NCI-H69 (cell line): ENCODE results near the gene NMBR.
A peak's percentile ranks its signal among the peaks of the same experiment; 100 is the strongest.
"Not testable (repeated sequence)": the region's sequence is repeated elsewhere in the genome, so short reads cannot be mapped to it uniquely, and the experiment has no call there.

Source experiments
- DNase-seq: peaks from one replicate; lab custom pipeline; 2025; lab: John Stamatoyannopoulos, UW

NMBR gene

DNA sequence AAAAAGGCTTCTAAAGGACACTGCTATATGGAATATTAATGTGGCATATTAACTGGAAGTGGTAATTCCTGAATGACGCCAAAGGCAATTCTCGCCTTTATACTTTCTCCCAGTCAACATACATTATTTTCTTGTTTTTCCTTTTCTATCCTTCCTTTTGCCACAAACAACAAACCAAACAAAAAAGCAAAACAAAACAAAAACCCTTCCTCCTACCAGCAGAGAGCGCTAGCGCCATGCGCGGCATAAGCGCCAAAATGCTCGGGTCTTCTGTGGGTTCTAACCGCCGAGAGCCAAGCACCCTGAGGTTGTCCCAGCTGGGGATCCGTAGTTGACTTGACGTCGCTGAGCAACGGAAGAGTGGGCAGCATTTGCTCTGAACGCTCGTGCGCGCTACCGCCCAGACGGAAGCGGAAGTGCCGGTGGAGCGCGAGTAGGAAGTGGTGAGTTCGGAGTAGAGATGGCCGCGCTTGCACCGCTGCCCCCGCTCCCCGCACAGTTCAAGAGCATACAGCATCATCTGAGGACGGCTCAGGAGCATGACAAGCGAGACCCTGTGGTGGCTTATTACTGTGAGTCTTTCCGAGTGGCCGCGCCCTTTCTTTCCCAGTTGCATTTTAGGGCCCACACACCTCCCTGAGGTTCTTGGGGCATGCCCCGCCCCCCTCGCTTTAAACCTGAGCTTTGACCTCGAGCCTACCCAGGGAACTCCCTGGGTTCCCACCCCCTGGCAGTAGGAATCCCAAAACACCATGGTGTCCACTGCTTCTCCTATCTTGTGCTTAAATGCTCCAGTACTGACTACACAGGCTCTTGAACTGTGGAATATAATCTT lies at the start of gene NMBR, which contains the start of gene VTA1:
Gene NMBR, minus strand, starts transcription at position 295 of the 835 bp plus-strand sequence. CDS start 58,464 bp downstream, outside the sequence.
Gene VTA1, plus strand, starts transcription at position 436 of the 835 bp plus-strand sequence. Its CDS starts 25 bp downstream, at position 461.
- peak; percentile 100 for DNase-seq

GRCh38 chr6:142195862-142196541 lies 49.1 kb upstream of the NMBR start:
- DNase-seq, result no peak

- no peak for DNase-seq
These were observed 46.7 kb upstream of the NMBR start for GRCh38 chr6:142193621-142194020.

DNA sequence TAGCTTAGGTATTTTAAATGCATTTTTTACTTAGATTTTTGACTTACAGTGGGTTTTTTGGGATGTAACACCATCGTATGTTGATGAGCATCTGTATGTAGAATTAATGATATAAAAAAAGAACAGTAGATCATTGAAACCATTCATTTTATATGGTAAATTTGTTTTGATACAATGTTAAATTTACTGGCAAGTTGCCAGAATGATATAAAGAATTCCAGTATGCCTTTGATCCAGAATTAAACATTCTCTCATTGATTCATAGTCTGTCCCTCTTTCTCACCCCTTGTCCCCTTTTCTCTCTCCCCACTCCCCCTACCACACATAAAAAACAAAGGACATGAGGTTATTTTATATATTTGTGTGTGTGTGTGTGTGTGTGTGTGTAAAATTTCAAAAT lies 45.4 kb upstream of the NMBR start:
- DNase-seq, result no peak

DNA sequence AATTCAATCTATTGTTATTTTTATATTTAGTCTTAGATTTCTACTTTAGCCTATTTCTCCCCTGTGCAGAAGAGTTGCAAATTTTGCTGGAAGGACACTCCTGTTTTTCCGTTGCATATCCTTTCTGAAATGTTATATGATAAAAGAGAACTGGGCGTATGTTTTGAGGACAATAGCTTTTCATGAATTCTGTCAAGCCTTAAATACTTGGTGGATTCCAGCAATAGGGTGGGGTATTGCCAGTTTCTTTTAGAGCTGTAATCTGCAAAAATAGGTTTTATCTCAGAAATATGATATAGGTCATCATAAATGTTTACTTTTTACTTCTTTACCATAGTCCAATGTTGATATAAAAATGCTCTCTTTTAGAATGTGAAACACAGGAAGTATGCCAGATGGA lies 42.1 kb upstream of the NMBR start:
- DNase-seq, result peak; percentile 39

DNA sequence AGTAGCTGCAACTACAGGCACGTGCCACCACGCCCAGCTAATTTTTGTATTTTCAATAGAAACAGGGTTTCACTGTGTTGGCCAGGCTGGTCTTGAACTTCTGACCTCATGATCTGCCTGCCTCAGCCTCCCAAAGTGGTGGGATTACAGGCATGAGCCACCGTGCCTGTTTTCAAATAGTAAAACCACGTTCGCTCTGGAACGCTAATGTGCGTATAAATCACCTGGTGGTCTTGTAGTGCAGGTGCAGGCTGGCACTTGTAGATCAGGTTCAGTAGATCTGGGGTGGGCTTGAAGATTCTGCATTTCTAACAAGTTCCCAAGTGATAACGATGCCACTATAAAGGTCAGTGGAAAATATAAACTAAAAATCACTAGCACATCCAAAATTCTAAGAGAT lies 41.4 kb upstream of the NMBR start:
- DNase-seq, result peak; percentile 55

DNA sequence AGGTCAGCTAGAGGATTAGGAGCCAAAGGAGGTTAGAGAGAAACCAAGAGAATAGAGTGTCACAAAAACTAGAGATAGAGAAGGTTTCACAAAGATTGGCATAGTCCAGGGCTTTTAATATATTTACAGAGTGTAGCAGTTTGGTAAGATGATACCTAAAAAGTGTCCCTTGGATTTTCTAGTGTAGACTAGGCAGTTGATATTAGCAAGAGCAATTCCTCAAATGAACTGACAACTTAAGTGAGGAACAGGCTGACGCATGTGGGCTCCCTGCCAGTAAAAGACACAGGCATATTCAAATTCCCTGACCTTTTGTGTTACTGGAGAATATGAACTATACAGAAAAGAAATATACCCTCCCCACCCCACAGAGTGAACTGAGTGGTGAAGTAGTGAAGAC lies 40.3 kb upstream of the NMBR start:
- DNase-seq, result peak; percentile 98

GRCh38 chr6:142185641-142186040 lies 38.7 kb upstream of the NMBR start:
- no peak for DNase-seq

DNA sequence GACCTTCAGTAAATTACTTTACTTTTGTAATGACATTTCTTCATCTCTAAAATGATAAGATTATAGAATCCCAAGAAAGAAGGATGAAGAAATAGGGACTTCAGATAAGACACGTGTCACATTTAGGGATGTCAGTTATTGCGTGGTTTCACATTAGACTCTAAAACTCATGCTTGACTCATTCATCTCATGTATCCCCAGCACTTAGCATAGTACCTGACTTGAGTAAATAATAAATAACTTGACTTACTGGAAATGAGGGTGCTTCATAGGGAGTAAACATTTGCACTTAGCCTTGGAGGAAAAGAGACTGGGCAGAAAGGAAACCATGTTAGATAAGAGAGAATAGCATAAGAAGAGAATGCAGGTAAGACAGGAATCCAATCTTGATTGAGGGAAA lies 37.4 kb upstream of the NMBR start:
- DNase-seq, result no peak

- no peak for DNase-seq
These were observed 36.4 kb upstream of the NMBR start for GRCh38 chr6:142183351-142183750.

DNA sequence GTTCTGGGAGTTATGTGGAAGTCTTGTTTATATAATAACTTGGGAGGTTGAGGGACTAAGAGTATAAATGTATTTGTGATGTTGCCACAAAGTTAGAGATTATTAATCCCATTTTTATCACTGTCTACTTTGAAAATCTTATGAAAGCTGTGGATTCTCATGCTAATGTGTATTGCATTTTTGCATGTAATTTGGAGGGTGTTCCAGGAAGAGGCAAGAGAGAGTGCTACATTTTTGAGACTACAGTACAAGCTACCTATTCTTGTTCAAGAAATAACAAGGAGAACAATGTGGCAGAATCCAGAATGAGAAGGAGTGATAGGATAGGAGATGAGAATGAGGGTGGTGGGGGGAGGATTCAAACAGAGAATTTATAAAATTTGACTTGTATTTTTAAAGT lies 35.1 kb upstream of the NMBR start:
- DNase-seq, result no peak

DNA sequence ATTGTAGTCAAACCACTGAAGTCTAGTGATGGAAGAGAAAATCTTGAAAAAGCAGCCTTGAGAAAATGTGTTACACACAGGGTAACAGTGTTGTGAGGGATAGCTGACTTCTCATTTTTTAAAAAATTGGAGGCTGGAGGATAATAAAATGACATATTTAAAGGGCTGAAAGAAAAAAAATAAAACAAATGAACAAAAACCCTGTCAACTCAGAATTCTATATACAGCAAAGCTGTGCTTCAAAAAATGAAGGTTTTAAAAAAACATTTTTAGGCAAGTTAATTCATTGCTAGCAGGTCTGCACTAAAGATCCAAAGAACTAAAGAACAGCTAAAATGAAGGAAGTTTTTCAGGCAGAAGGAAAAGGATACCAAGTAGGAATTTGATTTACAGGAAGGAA lies 31.2 kb upstream of the NMBR start:
- DNase-seq, result no peak

DNA sequence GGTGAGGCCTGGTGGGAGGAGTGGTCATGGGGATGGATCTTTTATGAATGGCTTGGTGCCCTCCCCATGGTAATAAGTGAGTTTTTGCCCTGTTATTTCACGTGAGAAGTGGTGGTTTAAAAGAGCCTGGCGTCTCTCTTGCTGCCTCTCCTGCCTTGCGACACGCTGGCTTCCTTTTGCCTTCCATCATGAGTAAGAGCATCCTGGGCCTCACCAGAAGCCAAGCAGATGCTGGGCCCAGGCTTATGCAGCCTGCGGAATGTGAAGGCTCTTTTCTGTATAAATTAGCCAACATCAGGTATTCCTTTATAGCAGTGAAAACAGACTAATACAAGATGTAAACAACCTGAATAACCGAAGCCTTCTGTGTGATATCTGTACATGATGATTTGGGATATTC lies 27.8 kb upstream of the NMBR start:
- DNase-seq, result no peak

- no peak for DNase-seq
These were observed 27.1 kb upstream of the NMBR start for GRCh38 chr6:142173980-142174379.

DNA sequence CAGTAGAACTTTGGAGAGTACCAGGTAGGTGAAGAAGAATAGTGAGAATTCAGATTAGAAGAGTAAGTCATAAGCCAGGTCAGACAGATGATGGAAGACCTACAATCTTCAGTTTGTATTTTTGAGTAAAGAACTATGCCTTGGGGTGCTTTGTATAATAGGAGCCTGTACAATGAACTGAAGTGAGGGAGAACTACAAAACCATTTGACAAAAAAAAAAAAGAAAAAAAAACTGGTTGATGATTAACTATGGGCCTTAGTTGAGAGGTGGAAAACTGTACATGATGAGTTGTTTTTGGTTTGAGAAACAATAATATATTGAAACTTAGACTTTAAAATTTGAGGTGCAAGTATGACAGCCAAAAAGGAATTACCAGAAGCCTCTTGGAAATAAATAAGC lies 25.8 kb upstream of the NMBR start:
- no peak for DNase-seq

- DNase-seq, result no peak
These were observed 24.4 kb upstream of the NMBR start for GRCh38 chr6:142171351-142171750.

DNA sequence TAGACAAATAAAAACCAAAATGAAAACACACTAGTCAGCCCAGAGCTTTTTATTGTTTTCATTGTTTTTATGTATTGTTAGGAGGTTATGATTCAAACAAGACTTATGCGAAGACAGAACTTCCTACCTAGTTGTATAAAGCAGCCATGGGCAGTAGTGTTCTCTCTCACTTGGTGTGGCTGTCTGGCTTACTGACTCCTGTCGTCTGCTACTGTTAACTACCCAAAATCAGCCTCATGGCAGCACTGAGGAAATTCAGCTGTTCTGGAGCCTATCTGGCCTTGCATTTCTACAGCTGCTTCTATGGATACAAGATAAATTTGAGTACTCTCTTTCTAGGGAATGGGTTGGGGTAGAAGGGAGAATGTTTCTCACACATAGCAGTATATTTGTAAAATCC lies 20.6 kb upstream of the NMBR start:
- DNase-seq, result peak; percentile 54

- peak; percentile 19 for DNase-seq
These were observed 20.1 kb upstream of the NMBR start for GRCh38 chr6:142167071-142167470.

DNA sequence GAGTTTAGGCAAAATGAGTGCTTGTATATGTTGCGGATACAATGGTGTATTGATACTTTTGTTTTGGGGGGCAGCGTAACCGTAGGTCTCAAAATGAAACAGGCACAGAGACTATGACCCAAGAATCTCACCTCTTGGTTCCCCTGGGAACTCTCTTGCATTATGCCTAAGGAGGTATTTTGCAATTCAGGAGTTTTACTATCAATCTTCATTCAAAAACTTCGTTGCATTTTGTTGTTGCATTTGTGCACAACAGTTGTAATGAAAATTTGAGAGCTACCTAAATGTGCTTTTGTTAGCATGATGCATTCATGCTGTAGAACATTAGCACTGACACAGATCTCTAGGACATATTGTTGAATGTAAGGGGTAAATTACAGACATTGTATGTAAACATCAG lies 18.3 kb upstream of the NMBR start:
- peak; percentile 85 for DNase-seq

DNA sequence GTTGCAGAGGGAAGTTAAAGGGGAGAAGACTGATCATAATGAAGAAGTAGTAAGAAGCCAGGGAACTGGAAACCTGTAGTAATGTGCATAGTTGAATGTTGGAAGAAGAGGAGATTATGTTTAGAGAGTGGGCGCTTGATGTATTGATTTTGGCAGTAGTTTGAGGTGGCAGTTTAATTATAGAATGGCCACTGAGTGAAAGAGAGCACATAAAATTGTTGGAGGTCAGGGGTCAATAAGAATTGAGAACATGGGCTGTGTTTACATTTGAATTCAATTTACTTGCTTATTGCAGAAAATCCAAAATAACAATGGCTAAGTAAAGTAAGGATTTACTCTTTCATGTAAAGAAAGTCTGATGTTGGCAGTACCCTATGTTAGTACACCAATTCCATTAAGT lies 15.9 kb upstream of the NMBR start:
- peak; percentile 94 for DNase-seq

- not testable (repeated sequence) for DNase-seq
These were observed 9.8 kb upstream of the NMBR start for GRCh38 chr6:142156758-142157068.

DNA sequence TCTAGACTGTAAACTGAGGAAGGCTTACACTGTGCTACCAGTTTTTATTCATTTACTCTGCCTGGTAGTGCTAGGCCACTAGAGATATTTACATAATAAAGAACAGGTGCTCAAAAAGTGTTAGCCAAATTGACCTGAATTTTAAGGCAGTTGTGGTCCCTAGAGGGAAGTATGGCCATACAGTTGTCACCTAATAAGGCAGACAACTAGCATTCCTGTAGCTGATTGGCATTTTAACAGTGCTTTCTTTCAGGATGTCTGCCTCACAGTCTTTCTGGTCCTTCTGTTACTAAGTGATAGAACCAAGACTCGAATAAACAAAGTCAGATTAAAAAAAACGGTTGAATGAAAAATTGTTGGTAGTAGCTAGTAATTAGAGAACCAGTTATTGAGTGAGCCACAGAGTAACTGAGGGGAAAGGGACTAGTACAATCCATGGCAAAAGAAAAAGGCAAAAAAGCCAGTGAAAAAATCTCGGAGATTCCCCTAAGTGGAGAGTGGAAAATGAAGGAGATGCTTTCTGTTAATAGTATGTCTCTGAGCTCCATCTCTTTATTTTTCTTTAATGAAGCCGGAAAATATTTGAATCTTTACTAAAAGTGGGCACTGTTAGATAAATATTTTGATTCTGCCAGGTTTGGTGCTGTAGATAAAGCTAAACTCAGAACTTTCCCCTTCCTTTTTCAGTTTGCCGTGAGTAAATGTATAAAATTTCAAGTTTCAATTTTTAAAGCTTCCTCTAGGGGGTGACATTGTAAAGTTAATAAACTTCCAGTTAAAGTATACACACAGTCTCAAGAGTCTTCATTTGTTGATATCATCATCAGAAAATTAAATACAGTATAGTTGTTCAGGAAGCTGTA lies 9.2 kb upstream of the NMBR start:
- peak; percentile 63 for DNase-seq

DNA sequence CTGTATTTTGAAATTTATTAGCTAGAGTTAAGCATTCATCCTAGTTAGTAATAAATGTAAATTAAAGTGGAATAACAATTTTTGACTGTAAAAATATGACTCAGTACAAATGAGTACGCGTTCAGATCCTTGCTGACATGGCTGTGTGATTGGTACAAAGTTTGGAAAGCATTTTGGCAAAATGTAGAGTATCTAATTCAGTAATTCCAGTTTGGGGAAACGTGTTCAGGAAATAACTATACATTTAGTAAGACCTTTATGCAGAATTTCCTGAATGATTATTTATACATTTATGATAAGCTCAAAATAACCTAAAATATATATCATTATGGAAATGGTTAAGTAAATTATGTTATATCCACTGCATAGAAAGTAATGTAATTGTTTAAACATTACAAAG lies 8.2 kb upstream of the NMBR start:
- no peak for DNase-seq
